Pancreas (tissue), 10 donors: ENCODE data around the gene LAMA5. TPM values are rescaled to one million over a fixed set of nuclear protein-coding genes. Genes with fewer than 3 reads are reported as not detected.

Source experiments
- ATAC-seq, 4 donors: fragments of 200-7000 bp; cut with Tn5 transposase; one replicate each; pipeline versions ENCODE4 v1.8.0 to v1.9.1; 2020; ENCODE audit warnings: mild to moderate bottlenecking in 4 of 4, moderate library complexity in 4 of 4
- DNase-seq, 6 donors: peaks; one replicate each; pipeline ENCODE4 v3.0.0-alpha.2; 2020
- FAIRE-seq: peaks from 2 replicates; lab custom pipeline; 2012; peaks lifted over from hg19 to GRCh38; lab: Jason Lieb, UNC
- H3K27ac ChIP-seq, 4 donors: fragments of 200-600 bp; sonication (generic); 1 replicate in 3 of 4; 2 replicates in 1 of 4; pipeline versions ENCODE4 v1.5.0 to v1.8.0; 2020
- H3K27me3 ChIP-seq, 4 donors: fragments of 200-600 bp; one replicate each; pipeline ENCODE4 v1.8.0; 2021
- H3K36me3 ChIP-seq, 3 donors: fragments of 200-600 bp; sonication (generic) in 1 of 3; one replicate each; pipeline versions ENCODE4 v1.5.0 to v1.8.0; 2020 to 2021
- H3K4me1 ChIP-seq, 3 donors: fragments of 200-600 bp; one replicate each; pipeline ENCODE4 v1.8.0; 2021
- H3K4me3 ChIP-seq, 4 donors: fragments of 200-600 bp; sonication (generic) in 2 of 4; one replicate each; pipeline versions ENCODE4 v1.5.0 to v1.8.0; 2020 to 2021
- H3K9me3 ChIP-seq, 4 donors: fragments of 200-600 bp; one replicate each; pipeline ENCODE4 v1.8.0; 2021
- CTCF ChIP-seq, 4 donors: fragments of 200-600 bp; sonication (generic) in 3 of 4; IDR thresholded peaks; one replicate each; pipeline versions ENCODE4 v1.5.0 to v1.8.0; 2021; ENCODE audit warnings: antibody characterized with exemption in 4 of 4
- WGBS, 2 donors: extraction: QIAGEN DNeasy Blood & Tissue Kit; methylation state at CpG; one replicate each; pipeline ENCODE4 v1.1.7; 2013; 5-methylcytosine and 5-hydroxymethylcytosine counted together
- intact Hi-C, 3 donors: fragments of 100-400 bp; cut with DNase I; formaldehyde crosslinking; loops; one replicate each; pipeline versions ENCODE4 v1.11.1 to v1.14.2; 2022
- polyA plus RNA-seq, 2 donors: library from polyadenylated mRNA; stranded (reverse); fragments of 200-250 nt; gene quantifications; one replicate each; pipeline ENCODE4 v1.2.3, GENCODE V29; 2013
- total RNA-seq, 6 donors: library from RNA; stranded (reverse); fragmentation: NEBNext Ultra II Directional in 4 of 6; extraction: Animal tissue kit (Norgen Biotek cat#: 25700) in 4 of 6; gene quantifications; one replicate each; pipeline versions ENCODE4 v1.2.1 to v1.2.4, GENCODE V29; 2021 to 2023
- donor health status: healthy with polysubstance abuse.
- donor health status: DM: no; HTN: no; CAD: no; lungs with moderate emphysema.
- donor health status: DM: no; HTN: no; CAD: no.
- donor health status: control.
- donor health status: control.
- donor health status: Bipolar disorder and iron deficiency.
- donor health status: DM: yes; HTN: yes; CAD: no.
- donor health status: DM: no; HTN: no; CAD: no.
- donor health status: DM: no; HTN: no; CAD: no.
- donor health status: DM: yes; HTN: yes; CAD: no.

Gene LAMA5
- total and polyA plus RNA-seq, 8 donors = 43.6 to 344 (median 62.2) TPM

- H3K27ac ChIP-seq = no peak overlapping the region
- intact Hi-C loops = no loop called here
These were observed 33.1 kb downstream of the LAMA5 start for GRCh38 chr20:62333820-62334595.

GRCh38 chr20:62332989-62333819 lies 33.9 kb downstream of the LAMA5 start:
- no peak overlapping the region for H3K4me3 ChIP-seq
- H3K9me3 ChIP-seq = no peaks in the 10 kb centered on the region
- no peak overlapping the region for H3K27ac ChIP-seq
- WGBS, 2 donors = 95 to 96% methylated on average over 29 to 34 of the region's 34 CpGs
- intact Hi-C loops = no loop called here
- peaks cover 0 to 55% (median 6%) of the 10 kb centered on the region in 3 donors for H3K36me3 ChIP-seq
- no peak for ATAC-seq
- no peak for TF ChIP-seq CTCF (IDR thresholded peaks at IDR 0.05)
- H3K27me3 ChIP-seq = no peaks in the 10 kb centered on the region
- DNase-seq = peak in 1 of 6 donors; percentile 76
- H3K4me1 ChIP-seq = no peaks in the 10 kb centered on the region
- no peak for FAIRE-seq

More at GRCh38 chr20:62333820-62334595, 33.1 kb downstream of the LAMA5 start:
- peaks cover 0 to 51% (median 7%) of the 10 kb centered on the region in 3 donors for H3K36me3 ChIP-seq
- H3K4me1 ChIP-seq = no peaks in the 10 kb centered on the region
- peak in 2 of 6 donors; percentile 39 to 80 for DNase-seq
- no peak overlapping the region for H3K4me3 ChIP-seq
- H3K27me3 ChIP-seq = no peaks in the 10 kb centered on the region
- FAIRE-seq = no peak
- TF ChIP-seq CTCF (IDR thresholded peaks at IDR 0.05) = no peak
- ATAC-seq = no peak
- WGBS, 2 donors = 86 to 87% methylated on average over 25 to 37 of the region's 37 CpGs
- no peaks in the 10 kb centered on the region for H3K9me3 ChIP-seq

- no peak for TF ChIP-seq CTCF (IDR thresholded peaks at IDR 0.05)
- peaks cover 0 to 57% (median 0%) of the 10 kb centered on the region in 3 donors for H3K36me3 ChIP-seq
- WGBS, 2 donors = 84 to 86% methylated on average over 16 of the region's 16 CpGs
- H3K9me3 ChIP-seq = no peaks in the 10 kb centered on the region
- ATAC-seq (no peak), DNase-seq (peak in 2 of 6 donors; percentile 26 to 60), FAIRE-seq (no peak)
- H3K4me1 ChIP-seq = no peaks in the 10 kb centered on the region
- no peaks in the 10 kb centered on the region for H3K27me3 ChIP-seq
- no peak overlapping the region for H3K27ac ChIP-seq
- H3K4me3 ChIP-seq = no peak overlapping the region
- intact Hi-C loops = no loop called here
These were observed 34.7 kb downstream of the LAMA5 start for GRCh38 chr20:62332421-62332820.

- intact Hi-C loops = no loop called here
- no peak for TF ChIP-seq CTCF (IDR thresholded peaks at IDR 0.05)
- ATAC-seq = no peak
- DNase-seq = peak in 1 of 6 donors; percentile 43
- Histone ChIP-seq H3K9me3 (no peaks in the 10 kb centered on the region), H3K27me3 (no peaks in the 10 kb centered on the region), H3K4me1 (no peaks in the 10 kb centered on the region), H3K4me3 (no peak overlapping the region), H3K27ac (no peak overlapping the region), H3K36me3 (peaks cover 0 to 60% (median 0%) of the 10 kb centered on the region in 3 donors)
- 94% methylated on average over 19 of the region's 19 CpGs for WGBS, 2 donors
- FAIRE-seq = no peak
These were observed 35.8 kb downstream of the LAMA5 start for GRCh38 chr20:62331347-62331746.
